ENCODE measurements around the gene INO80C. TPM values are rescaled to one million over a fixed set of nuclear protein-coding genes. Genes with fewer than 3 reads are reported as not detected.
"Not testable (repeated sequence)": the region's sequence is repeated elsewhere in the genome, so short reads cannot be mapped to it uniquely, and the experiment has no call there.

Gene INO80C
- polyA plus RNA-seq, 3 donors: 28.8 to 32.6 (median 29.4) TPM

- no peak for DNase-seq (ENCODE audit: extremely low read depth in 1 of 11, low read depth in 9 of 11, low spot score in 4 of 11)
Observed at GRCh38 chr18:35495536-35496314, 2.0 kb downstream of the INO80C start.

GRCh38 chr18:35494251-35495220 is 3.2 kb downstream of the INO80C start:
- DNase-seq (ENCODE audit: extremely low read depth in 1 of 11, low read depth in 9 of 11, low spot score in 4 of 11): no peak

GRCh38 chr18:35491700-35492077 is 6.1 kb downstream of the INO80C start:
- no peak for DNase-seq (ENCODE audit: extremely low read depth in 1 of 11, low read depth in 9 of 11, low spot score in 4 of 11)

GRCh38 chr18:35490894-35491699 is 6.7 kb downstream of the INO80C start:
- no peak for DNase-seq (ENCODE audit: extremely low read depth in 1 of 11, low read depth in 9 of 11, low spot score in 4 of 11)

GRCh38 chr18:35489913-35490490 is 7.8 kb downstream of the INO80C start:
- no peak for DNase-seq (ENCODE audit: extremely low read depth in 1 of 11, low read depth in 9 of 11, low spot score in 4 of 11)

GRCh38 chr18:35489281-35489680 is 8.5 kb downstream of the INO80C start:
- not testable (repeated sequence) for DNase-seq (ENCODE audit: extremely low read depth in 1 of 11, low read depth in 9 of 11, low spot score in 4 of 11)

GRCh38 chr18:35488396-35488795 is 9.4 kb downstream of the INO80C start:
- not testable (repeated sequence) for DNase-seq (ENCODE audit: extremely low read depth in 1 of 11, low read depth in 9 of 11, low spot score in 4 of 11)

- DNase-seq (ENCODE audit: extremely low read depth in 1 of 11, low read depth in 9 of 11, low spot score in 4 of 11): not testable (repeated sequence)
Observed at GRCh38 chr18:35487525-35487924, 10.2 kb downstream of the INO80C start.

GRCh38 chr18:35485852-35486251 is 11.9 kb downstream of the INO80C start:
- no peak for DNase-seq (ENCODE audit: extremely low read depth in 1 of 11, low read depth in 9 of 11, low spot score in 4 of 11)

- DNase-seq (ENCODE audit: extremely low read depth in 1 of 11, low read depth in 9 of 11, low spot score in 4 of 11): no peak
Observed at GRCh38 chr18:35484034-35484433, 13.7 kb downstream of the INO80C start.

GRCh38 chr18:35481960-35482366 is 15.8 kb downstream of the INO80C start:
- peak in 1 of 11 donors; percentile 24 for DNase-seq (ENCODE audit: extremely low read depth in 1 of 11, low read depth in 9 of 11, low spot score in 4 of 11)

GRCh38 chr18:35479911-35480586 is 17.7 kb downstream of the INO80C start:
- no peak for DNase-seq (ENCODE audit: extremely low read depth in 1 of 11, low read depth in 9 of 11, low spot score in 4 of 11)

GRCh38 chr18:35478520-35479435 is 19.0 kb downstream of the INO80C start:
- no peak for DNase-seq (ENCODE audit: extremely low read depth in 1 of 11, low read depth in 9 of 11, low spot score in 4 of 11)

- DNase-seq (ENCODE audit: extremely low read depth in 1 of 11, low read depth in 9 of 11, low spot score in 4 of 11): no peak
Observed at GRCh38 chr18:35477974-35478373, 19.8 kb downstream of the INO80C start.

- DNase-seq (ENCODE audit: extremely low read depth in 1 of 11, low read depth in 9 of 11, low spot score in 4 of 11): no peak
Observed at GRCh38 chr18:35477497-35477896, 20.3 kb downstream of the INO80C start.

GRCh38 chr18:35474884-35475283 is 22.9 kb downstream of the INO80C start:
- no peak for DNase-seq (ENCODE audit: extremely low read depth in 1 of 11, low read depth in 9 of 11, low spot score in 4 of 11)

- no peak for DNase-seq (ENCODE audit: extremely low read depth in 1 of 11, low read depth in 9 of 11, low spot score in 4 of 11)
Observed at GRCh38 chr18:35473562-35473961, 24.2 kb downstream of the INO80C start.
